Lower leg skin (tissue), 4 donors: Measurements from ENCODE around the gene DEXI. TPM values are rescaled to one million over a fixed set of nuclear protein-coding genes. Genes with fewer than 3 reads are reported as not detected.

Experiments
- DNase-seq, 2 donors: peaks; one replicate each; pipeline ENCODE4 v3.0.0-alpha.2; 2019; ENCODE audit warnings: low spot score in 2 of 2
- H3K4me3 ChIP-seq: fragments of 200-600 bp; sonication (generic); 2 replicates; pipeline ENCODE4 v1.5.1; 2017; ENCODE audit warnings: mild to moderate bottlenecking, low read depth; ENCODE audit not compliant: poor library complexity, severe bottlenecking
- POLR2A ChIP-seq, 2 donors: fragments of 450-650 bp; IDR thresholded peaks; one replicate each; pipeline ENCODE4 v1.6.1; 2016 to 2017; ENCODE audit warnings: antibody characterized with exemption in 2 of 2, mild to moderate bottlenecking in 1 of 2, moderate library complexity in 1 of 2
- whole genome bisulfite sequencing, 2 donors: methylation state at CpG; one replicate each; pipeline ENCODE4 v1.1.5; 2018; 5-methylcytosine and 5-hydroxymethylcytosine counted together
- intact Hi-C: fragments of 100-400 bp; cut with DNase I; formaldehyde crosslinking; loops from one replicate; pipeline ENCODE4 v1.15.0; 2023; ENCODE audit warnings: low total_unique reads
- total RNA-seq, 4 donors: library from RNA; depleted of rRNA; stranded (reverse); fragments of >200 nt; gene quantifications; one replicate each; pipeline ENCODE4 v1.1.0, GENCODE V29; 2016
- TF ChIP-seq, protein P1 (sequence below), 3 donors: fragments of 450-650 bp; IDR thresholded peaks; one replicate each; pipeline ENCODE4 v1.5.1; 2016; ENCODE audit warnings: antibody characterized with exemption in 3 of 3, mild to moderate bottlenecking in 3 of 3, moderate library complexity in 2 of 3

DEXI gene
- total RNA-seq, 4 donors from 2014 or later = 38.1 to 63.6 (median 58.9) TPM

- no peak overlapping the region for H3K4me3 ChIP-seq
- no peak for DNase-seq
- intact Hi-C loops = no loop called here
- TF ChIP-seq, protein P1, sequence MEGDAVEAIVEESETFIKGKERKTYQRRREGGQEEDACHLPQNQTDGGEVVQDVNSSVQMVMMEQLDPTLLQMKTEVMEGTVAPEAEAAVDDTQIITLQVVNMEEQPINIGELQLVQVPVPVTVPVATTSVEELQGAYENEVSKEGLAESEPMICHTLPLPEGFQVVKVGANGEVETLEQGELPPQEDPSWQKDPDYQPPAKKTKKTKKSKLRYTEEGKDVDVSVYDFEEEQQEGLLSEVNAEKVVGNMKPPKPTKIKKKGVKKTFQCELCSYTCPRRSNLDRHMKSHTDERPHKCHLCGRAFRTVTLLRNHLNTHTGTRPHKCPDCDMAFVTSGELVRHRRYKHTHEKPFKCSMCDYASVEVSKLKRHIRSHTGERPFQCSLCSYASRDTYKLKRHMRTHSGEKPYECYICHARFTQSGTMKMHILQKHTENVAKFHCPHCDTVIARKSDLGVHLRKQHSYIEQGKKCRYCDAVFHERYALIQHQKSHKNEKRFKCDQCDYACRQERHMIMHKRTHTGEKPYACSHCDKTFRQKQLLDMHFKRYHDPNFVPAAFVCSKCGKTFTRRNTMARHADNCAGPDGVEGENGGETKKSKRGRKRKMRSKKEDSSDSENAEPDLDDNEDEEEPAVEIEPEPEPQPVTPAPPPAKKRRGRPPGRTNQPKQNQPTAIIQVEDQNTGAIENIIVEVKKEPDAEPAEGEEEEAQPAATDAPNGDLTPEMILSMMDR (IDR thresholded peaks at IDR 0.05) = no peak
- TF ChIP-seq POLR2A (IDR thresholded peaks at IDR 0.05) = no peak
- WGBS, 2 donors = 56 to 68% methylated on average over 10 of the region's 10 CpGs
Observed at GRCh38 chr16:10921536-10922327, 20.5 kb downstream of the DEXI start.

DNA sequence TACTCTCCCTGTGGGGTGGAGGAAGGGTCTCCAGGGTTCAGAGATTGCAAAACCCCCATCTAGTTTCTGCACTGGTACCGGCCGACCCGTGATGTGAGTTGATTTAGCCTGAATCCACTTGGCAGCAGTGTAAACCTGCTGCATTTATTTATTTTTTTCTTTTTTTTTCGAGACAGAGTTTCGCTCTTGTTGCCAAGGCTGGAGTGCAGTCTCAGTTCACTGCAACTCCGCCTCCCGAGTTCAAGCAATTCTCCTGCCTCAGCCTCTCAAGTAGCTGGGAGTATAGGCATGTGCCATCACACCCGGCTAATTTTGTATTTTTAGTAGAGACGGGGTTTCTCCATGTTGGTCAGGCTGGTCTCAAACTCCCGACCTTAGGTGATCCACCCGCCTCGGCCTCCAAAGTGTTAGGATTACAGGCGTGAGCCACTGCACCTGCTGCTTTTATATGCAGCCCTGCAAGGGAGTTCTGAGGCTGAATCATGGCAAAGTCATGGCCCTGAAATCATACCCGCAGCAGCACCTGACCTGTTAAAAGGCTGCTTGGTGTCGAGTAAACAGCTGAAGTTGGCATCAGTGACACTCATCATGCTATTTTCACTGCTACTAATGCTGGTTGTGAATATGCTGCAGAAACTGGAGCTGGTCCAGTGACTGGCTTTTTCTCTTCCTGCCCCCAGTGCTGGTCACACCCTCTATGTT, 21.4 kb downstream of the DEXI start:
- no peak overlapping the region for H3K4me3 ChIP-seq
- intact Hi-C loops = no loop called here
- WGBS, 2 donors = 78 to 79% methylated on average over 15 of the region's 15 CpGs
- no peak for DNase-seq
- TF ChIP-seq POLR2A (IDR thresholded peaks at IDR 0.05) = no peak
- TF ChIP-seq, protein P1 (IDR thresholded peaks at IDR 0.05) = no peak

- H3K4me3 ChIP-seq = no peak overlapping the region
- DNase-seq = no peak
- intact Hi-C loops = no loop called here
- TF ChIP-seq POLR2A (IDR thresholded peaks at IDR 0.05) = no peak
- TF ChIP-seq, protein P1 (IDR thresholded peaks at IDR 0.05) = no peak
- WGBS, 2 donors = 48 to 56% methylated on average over 7 of the region's 7 CpGs
Observed at GRCh38 chr16:10919003-10919351, 23.3 kb downstream of the DEXI start.

GRCh38 chr16:10918294-10919002, 23.8 kb downstream of the DEXI start:
- no peak overlapping the region for H3K4me3 ChIP-seq
- TF ChIP-seq, protein P1 (IDR thresholded peaks at IDR 0.05) = peak in 1 of 3 donors; percentile 94
- no peak for TF ChIP-seq POLR2A (IDR thresholded peaks at IDR 0.05)
- WGBS, 2 donors = 45 to 47% methylated on average over 16 to 21 of the region's 21 CpGs
- DNase-seq = peak; percentile 96 to 99
- intact Hi-C loops = no loop called here

GRCh38 chr16:10916534-10916933, 25.7 kb downstream of the DEXI start:
- WGBS, 2 donors = 66 to 67% methylated on average over 3 of the region's 3 CpGs
- no peak for TF ChIP-seq POLR2A (IDR thresholded peaks at IDR 0.05)
- TF ChIP-seq, protein P1 (IDR thresholded peaks at IDR 0.05) = no peak
- intact Hi-C loops = no loop called here
- H3K4me3 ChIP-seq = no peak overlapping the region
- no peak for DNase-seq
